ENCODE data around the gene HDAC9.

DNA sequence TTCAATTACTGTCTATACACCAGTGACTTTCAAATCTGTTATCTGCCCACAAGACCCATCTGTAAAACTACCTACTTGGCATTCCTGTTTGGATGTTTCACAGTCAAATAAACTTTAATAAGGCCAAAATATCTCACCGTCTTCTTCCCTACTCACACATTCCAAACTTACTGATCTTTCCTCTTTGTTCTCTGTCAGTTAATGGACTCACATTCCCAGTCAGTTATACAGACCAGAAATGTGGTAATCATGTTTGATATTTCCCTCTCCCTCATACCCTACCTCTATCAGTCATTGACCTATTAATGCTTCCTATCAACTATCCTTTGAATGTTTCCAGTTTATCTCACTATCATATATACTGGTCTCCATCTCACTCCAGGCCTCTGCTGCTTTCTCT, 28.5 kb upstream of the HDAC9 start:
- TF ChIP-seq POLR2AphosphoS5 (IDR thresholded peaks at IDR 0.05; ENCODE audit: low read depth, low read length), result no peak
- TF ChIP-seq, protein P1, sequence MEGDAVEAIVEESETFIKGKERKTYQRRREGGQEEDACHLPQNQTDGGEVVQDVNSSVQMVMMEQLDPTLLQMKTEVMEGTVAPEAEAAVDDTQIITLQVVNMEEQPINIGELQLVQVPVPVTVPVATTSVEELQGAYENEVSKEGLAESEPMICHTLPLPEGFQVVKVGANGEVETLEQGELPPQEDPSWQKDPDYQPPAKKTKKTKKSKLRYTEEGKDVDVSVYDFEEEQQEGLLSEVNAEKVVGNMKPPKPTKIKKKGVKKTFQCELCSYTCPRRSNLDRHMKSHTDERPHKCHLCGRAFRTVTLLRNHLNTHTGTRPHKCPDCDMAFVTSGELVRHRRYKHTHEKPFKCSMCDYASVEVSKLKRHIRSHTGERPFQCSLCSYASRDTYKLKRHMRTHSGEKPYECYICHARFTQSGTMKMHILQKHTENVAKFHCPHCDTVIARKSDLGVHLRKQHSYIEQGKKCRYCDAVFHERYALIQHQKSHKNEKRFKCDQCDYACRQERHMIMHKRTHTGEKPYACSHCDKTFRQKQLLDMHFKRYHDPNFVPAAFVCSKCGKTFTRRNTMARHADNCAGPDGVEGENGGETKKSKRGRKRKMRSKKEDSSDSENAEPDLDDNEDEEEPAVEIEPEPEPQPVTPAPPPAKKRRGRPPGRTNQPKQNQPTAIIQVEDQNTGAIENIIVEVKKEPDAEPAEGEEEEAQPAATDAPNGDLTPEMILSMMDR (IDR thresholded peaks at IDR 0.05), result no peak
